Measurements from ENCODE around the gene PPP4R3C. TPM values are rescaled to one million over a fixed set of nuclear protein-coding genes. Genes with fewer than 3 reads are reported as not detected.

Gene PPP4R3C
- not detected in 2 replicates for total RNA-seq

DNA sequence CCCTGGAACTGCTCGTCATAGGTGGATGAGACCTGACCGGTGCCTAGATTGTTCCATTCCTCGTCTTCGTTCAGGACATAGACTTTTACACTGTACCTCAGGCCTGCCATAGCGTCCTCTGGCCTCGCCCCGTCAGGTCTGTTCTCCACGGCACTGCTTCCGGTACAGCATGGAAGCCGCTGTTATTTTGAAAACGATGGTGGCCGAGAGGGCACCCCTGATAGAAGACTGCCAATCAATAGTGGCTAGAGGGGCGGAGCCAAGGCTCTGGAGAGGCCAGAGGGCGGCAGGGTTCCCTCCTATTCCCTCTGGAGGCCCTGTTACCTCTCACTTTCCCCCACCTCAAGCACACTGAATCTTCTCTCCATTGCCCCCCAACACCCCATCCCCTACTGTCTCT lies at the start of gene PPP4R3C:
Gene PPP4R3C, minus strand, starts transcription at position 155 of the 400 bp plus-strand sequence. Its CDS starts 45 bp downstream, at position 110.

Other genes starting within 250 kb of the PPP4R3C start
- not detected in 2 replicates for gene DCAF8L2, start 127.0 kb upstream of the PPP4R3C start, total RNA-seq

All from regular cardiac myocyte (primary cell).